Colonic mucosa (tissue), 4 donors: ENCODE results near the gene DCST2. TPM values are rescaled to one million over a fixed set of nuclear protein-coding genes. Genes with fewer than 3 reads are reported as not detected.

ENCODE experiments used
- DNase-seq: peaks from one replicate; pipeline ENCODE4 v3.0.0-alpha.2; 2020
- H3K27ac ChIP-seq: fragments of 200-600 bp; one replicate; pipeline ENCODE4 v1.8.0; 2021
- H3K27me3 ChIP-seq: fragments of 200-600 bp; one replicate; pipeline ENCODE4 v1.8.0; 2021
- H3K36me3 ChIP-seq: fragments of 200-600 bp; one replicate; pipeline ENCODE4 v1.8.0; 2021
- H3K4me1 ChIP-seq: fragments of 200-600 bp; one replicate; pipeline ENCODE4 v1.8.0; 2021; ENCODE audit warnings: mild to moderate bottlenecking
- H3K4me3 ChIP-seq: fragments of 200-600 bp; one replicate; pipeline ENCODE4 v1.8.0; 2021
- H3K9ac ChIP-seq, 2 donors: one replicate each; pipeline ENCODE4 v1.7.0; 2013; ENCODE audit warnings: control low read depth in 2 of 2, low read depth in 2 of 2, low read length in 2 of 2
- H3K9me3 ChIP-seq: fragments of 200-600 bp; one replicate; pipeline ENCODE4 v1.8.0; 2021
- CTCF ChIP-seq: fragments of 200-600 bp; IDR thresholded peaks from one replicate; pipeline ENCODE4 v1.8.0; 2022; ENCODE audit warnings: antibody characterized with exemption, mild to moderate bottlenecking
- intact Hi-C: fragments of 100-400 bp; cut with DNase I; formaldehyde crosslinking; loops from one replicate; pipeline ENCODE4 v1.14.1; 2022
- total RNA-seq, 2 donors: library from RNA; stranded (reverse); fragmentation: NEBNext Ultra II Directional in 1 of 2; extraction: Animal tissue kit (Norgen Biotek cat#: 25700) in 1 of 2; gene quantifications; one replicate each; pipeline ENCODE4 v1.2.1, GENCODE V29; 2021
- donor health status: healthy.
- donor health status: DM: no; HTN: no; CAD: no.
- donor health status: DM: no; HTN: no; CAD: no.

Gene DCST2
- total RNA-seq, 2 donors from 2014 or later: 1.7 to 1.9 TPM

GRCh38 chr1:155011004-155011416 is 22.6 kb downstream of the DCST2 start:
- H3K4me3 ChIP-seq: no peak overlapping the region
- H3K36me3 ChIP-seq: peaks cover 13% of the 10 kb centered on the region
- no peak for DNase-seq
- no peak for TF ChIP-seq CTCF
- H3K27me3 ChIP-seq: no peaks in the 10 kb centered on the region
- peak overlapping the region; percentile 94 for H3K27ac ChIP-seq
- peak overlapping the region; percentile 44 to 100 for H3K9ac ChIP-seq
- intact Hi-C loops: no loop called here
- H3K4me1 ChIP-seq: peaks cover 51% of the 10 kb centered on the region
- no peaks in the 10 kb centered on the region for H3K9me3 ChIP-seq

- H3K9me3 ChIP-seq: no peaks in the 10 kb centered on the region
- peaks cover 13% of the 10 kb centered on the region for H3K36me3 ChIP-seq
- H3K27me3 ChIP-seq: no peaks in the 10 kb centered on the region
- intact Hi-C loops: no loop called here
- peak overlapping the region; percentile 41 for H3K4me3 ChIP-seq
- no peak for TF ChIP-seq CTCF
- H3K27ac ChIP-seq: peak overlapping the region; percentile 94
- DNase-seq: peak; percentile 37
- peaks cover 56% of the 10 kb centered on the region for H3K4me1 ChIP-seq
- peak overlapping the region in 1 of 2 donors; percentile 100 for H3K9ac ChIP-seq
These were observed 23.2 kb downstream of the DCST2 start for GRCh38 chr1:155010211-155010918.

- peak overlapping the region; percentile 41 for H3K4me3 ChIP-seq
- peak overlapping the region in 1 of 2 donors; percentile 100 for H3K9ac ChIP-seq
- TF ChIP-seq CTCF: no peak
- peaks cover 7% of the 10 kb centered on the region for H3K36me3 ChIP-seq
- H3K27ac ChIP-seq: peak overlapping the region; percentile 94
- intact Hi-C loops: no loop called here
- H3K27me3 ChIP-seq: no peaks in the 10 kb centered on the region
- no peak for DNase-seq
- peaks cover 62% of the 10 kb centered on the region for H3K4me1 ChIP-seq
- H3K9me3 ChIP-seq: no peaks in the 10 kb centered on the region
These were observed 23.8 kb downstream of the DCST2 start for GRCh38 chr1:155009742-155010141.

GRCh38 chr1:155009221-155009711 is 24.3 kb downstream of the DCST2 start:
- no peak for TF ChIP-seq CTCF
- H3K4me3 ChIP-seq: peak overlapping the region; percentile 41
- DNase-seq: no peak
- H3K9ac ChIP-seq: peak overlapping the region; percentile 71 to 100
- H3K4me1 ChIP-seq: peaks cover 62% of the 10 kb centered on the region
- H3K27ac ChIP-seq: peak overlapping the region; percentile 94
- intact Hi-C loops: no loop called here
- H3K9me3 ChIP-seq: no peaks in the 10 kb centered on the region
- peaks cover 2% of the 10 kb centered on the region for H3K36me3 ChIP-seq
- no peaks in the 10 kb centered on the region for H3K27me3 ChIP-seq

GRCh38 chr1:155008015-155008941 is 25.3 kb downstream of the DCST2 start:
- no peak for TF ChIP-seq CTCF
- H3K9ac ChIP-seq: peak overlapping the region; percentile 71 to 100
- no peaks in the 10 kb centered on the region for H3K36me3 ChIP-seq
- peak overlapping the region; percentile 94 for H3K27ac ChIP-seq
- H3K27me3 ChIP-seq: no peaks in the 10 kb centered on the region
- peak overlapping the region; percentile 41 for H3K4me3 ChIP-seq
- intact Hi-C loops: no loop called here
- peak; percentile 76 for DNase-seq
- peaks cover 57% of the 10 kb centered on the region for H3K4me1 ChIP-seq
- H3K9me3 ChIP-seq: no peaks in the 10 kb centered on the region
